Glutamatergic neuron (in vitro differentiated cells): ENCODE measurements around the gene NCKIPSD. TPM values are rescaled to one million over a fixed set of nuclear protein-coding genes. Genes with fewer than 3 reads are reported as not detected.

Experiments used
- DNase-seq: peaks from one replicate; pipeline ENCODE4 v3.0.0; 2022
- H3K27ac Mint-ChIP-seq: one replicate; pipeline ENCODE4 v1.8.0; 2020; ENCODE audit warnings: mild to moderate bottlenecking, mixed read lengths, inconsistent platforms; ENCODE audit not compliant: unreplicated experiment
- H3K27me3 Mint-ChIP-seq: one replicate; pipeline ENCODE4 v1.8.0; 2020; ENCODE audit warnings: mild to moderate bottlenecking, moderate library complexity, mixed read lengths, inconsistent platforms; ENCODE audit not compliant: unreplicated experiment
- H3K36me3 Mint-ChIP-seq: one replicate; pipeline ENCODE4 v1.8.0; 2020; ENCODE audit warnings: mild to moderate bottlenecking, mixed read lengths, inconsistent platforms; ENCODE audit not compliant: unreplicated experiment
- H3K4me1 Mint-ChIP-seq: one replicate; pipeline ENCODE4 v1.8.0; 2020; ENCODE audit warnings: mild to moderate bottlenecking, low read depth, mixed read lengths, inconsistent platforms; ENCODE audit not compliant: unreplicated experiment
- H3K4me3 Mint-ChIP-seq: one replicate; pipeline ENCODE4 v1.8.0; 2020; ENCODE audit warnings: mild to moderate bottlenecking, mixed read lengths, inconsistent platforms; ENCODE audit not compliant: unreplicated experiment
- H3K9me3 Mint-ChIP-seq: one replicate; pipeline ENCODE4 v1.8.0; 2020; ENCODE audit warnings: mild to moderate bottlenecking, moderate library complexity, mixed read lengths, inconsistent platforms; ENCODE audit not compliant: unreplicated experiment
- total RNA-seq: library from RNA; stranded (reverse); fragmentation: NEBNext Ultra II Directional; extraction: Animal tissue kit (Norgen Biotek cat#: 25700); gene quantifications from one replicate; pipeline ENCODE4 v1.2.1, GENCODE V29; 2021; ENCODE audit not compliant: unreplicated experiment
- TF ChIP-seq, protein P1 (sequence below): fragments of 200-600 bp; sonication (generic); IDR thresholded peaks from one replicate; pipeline ENCODE4 v1.5.0; 2021; ENCODE audit not compliant: partially characterized antibody, unreplicated experiment

Gene NCKIPSD
- total RNA-seq, 1 donor from 2014 or later: 35.5 TPM

DNA sequence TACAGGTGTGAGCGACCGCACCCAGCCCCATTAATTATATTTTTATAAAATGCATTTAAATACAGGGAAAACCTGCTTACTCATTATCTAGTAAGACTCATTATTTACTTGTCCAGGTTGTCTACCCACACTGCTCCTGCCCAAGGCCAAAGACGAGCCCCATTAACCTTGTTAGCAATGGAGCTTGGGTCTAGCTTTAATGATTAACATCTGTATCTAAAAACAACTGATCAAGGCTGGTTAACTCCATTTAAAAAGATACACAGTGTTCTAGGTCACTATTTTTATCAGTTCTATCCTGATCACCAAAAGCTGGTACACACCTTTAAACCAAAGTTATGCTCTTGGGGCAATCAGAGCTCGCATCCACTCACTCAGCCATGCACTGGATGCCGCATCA is 10.4 kb upstream of the NCKIPSD start:
- H3K4me1 Mint-ChIP-seq: peaks cover 19% of the 10 kb centered on the region
- peaks cover 5% of the 10 kb centered on the region for H3K36me3 Mint-ChIP-seq
- H3K27ac Mint-ChIP-seq: peak overlapping the region; percentile 77
- peaks cover 4% of the 10 kb centered on the region for H3K27me3 Mint-ChIP-seq
- H3K4me3 Mint-ChIP-seq: peak overlapping the region; percentile 32
- TF ChIP-seq, protein P1, sequence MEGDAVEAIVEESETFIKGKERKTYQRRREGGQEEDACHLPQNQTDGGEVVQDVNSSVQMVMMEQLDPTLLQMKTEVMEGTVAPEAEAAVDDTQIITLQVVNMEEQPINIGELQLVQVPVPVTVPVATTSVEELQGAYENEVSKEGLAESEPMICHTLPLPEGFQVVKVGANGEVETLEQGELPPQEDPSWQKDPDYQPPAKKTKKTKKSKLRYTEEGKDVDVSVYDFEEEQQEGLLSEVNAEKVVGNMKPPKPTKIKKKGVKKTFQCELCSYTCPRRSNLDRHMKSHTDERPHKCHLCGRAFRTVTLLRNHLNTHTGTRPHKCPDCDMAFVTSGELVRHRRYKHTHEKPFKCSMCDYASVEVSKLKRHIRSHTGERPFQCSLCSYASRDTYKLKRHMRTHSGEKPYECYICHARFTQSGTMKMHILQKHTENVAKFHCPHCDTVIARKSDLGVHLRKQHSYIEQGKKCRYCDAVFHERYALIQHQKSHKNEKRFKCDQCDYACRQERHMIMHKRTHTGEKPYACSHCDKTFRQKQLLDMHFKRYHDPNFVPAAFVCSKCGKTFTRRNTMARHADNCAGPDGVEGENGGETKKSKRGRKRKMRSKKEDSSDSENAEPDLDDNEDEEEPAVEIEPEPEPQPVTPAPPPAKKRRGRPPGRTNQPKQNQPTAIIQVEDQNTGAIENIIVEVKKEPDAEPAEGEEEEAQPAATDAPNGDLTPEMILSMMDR: no peak
- peaks cover 12% of the 10 kb centered on the region for H3K9me3 Mint-ChIP-seq
- DNase-seq: no peak

DNA sequence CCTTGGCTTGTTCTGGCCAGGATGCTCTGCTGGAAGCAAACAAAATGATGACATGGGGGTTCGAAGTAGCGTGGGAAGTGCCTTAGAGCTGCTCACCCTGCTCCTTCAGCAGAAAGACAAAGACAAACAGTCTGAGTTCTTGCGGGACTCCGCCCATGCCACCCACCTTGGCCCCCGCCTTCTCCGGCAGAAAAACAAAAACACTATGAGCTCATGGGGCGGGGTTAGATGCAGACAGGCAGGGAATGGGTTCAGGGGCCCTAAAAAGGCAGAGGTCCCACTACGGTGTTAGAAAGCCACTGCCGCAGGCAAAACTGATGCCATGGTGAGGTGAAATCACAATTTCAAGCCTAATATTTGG is 9.7 kb upstream of the NCKIPSD start:
- H3K4me1 Mint-ChIP-seq: peaks cover 19% of the 10 kb centered on the region
- DNase-seq: peak; percentile 70
- H3K4me3 Mint-ChIP-seq: peak overlapping the region; percentile 84
- H3K36me3 Mint-ChIP-seq: peaks cover 8% of the 10 kb centered on the region
- TF ChIP-seq, protein P1: no peak
- H3K27ac Mint-ChIP-seq: peak overlapping the region; percentile 95
- peaks cover 12% of the 10 kb centered on the region for H3K9me3 Mint-ChIP-seq
- H3K27me3 Mint-ChIP-seq: peaks cover 4% of the 10 kb centered on the region

DNA sequence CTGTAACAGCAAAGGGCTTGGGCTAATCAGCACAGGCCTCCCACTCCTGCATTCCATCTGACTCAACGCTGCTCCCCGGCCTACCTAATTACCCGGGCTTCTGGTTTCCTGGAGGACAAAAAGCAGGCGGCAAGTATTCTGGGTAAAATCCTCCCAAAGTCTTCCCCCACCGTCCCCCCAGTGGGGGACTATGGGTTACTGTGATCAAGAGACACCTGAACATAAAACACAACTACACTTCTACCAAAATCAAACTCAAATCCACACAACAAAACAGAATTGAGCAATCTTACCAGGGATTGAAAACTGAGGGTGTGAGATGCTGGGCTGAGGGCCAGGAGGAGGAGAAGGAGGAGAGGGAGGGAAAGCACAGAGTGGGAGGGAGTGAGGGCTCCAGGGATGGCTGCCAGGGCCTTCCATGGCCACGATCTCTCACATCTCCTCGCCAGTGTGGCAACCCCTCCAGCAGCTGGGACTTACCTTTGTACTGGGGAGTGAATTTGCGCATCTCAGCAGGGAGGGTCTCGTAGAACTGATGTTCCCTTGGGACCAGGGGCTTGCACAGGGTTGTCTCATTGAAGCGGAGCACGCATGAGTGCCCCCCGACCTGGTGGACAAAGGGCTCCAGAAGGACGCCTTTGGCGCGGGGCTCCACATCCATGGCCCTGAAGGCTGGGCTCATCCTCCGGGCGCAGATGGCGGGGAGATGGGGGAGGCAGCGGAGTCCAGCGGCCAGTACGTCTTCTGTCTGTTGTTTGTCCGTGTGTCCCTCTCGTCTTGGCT is 9.1 kb upstream of the NCKIPSD start:
- peaks cover 8% of the 10 kb centered on the region for H3K36me3 Mint-ChIP-seq
- peaks cover 19% of the 10 kb centered on the region for H3K4me1 Mint-ChIP-seq
- peaks cover 10% of the 10 kb centered on the region for H3K9me3 Mint-ChIP-seq
- DNase-seq: peak; percentile 35
- H3K27me3 Mint-ChIP-seq: peaks cover 4% of the 10 kb centered on the region
- TF ChIP-seq, protein P1: no peak
- peak overlapping the region; percentile 84 for H3K4me3 Mint-ChIP-seq
- peak overlapping the region; percentile 95 for H3K27ac Mint-ChIP-seq

DNA sequence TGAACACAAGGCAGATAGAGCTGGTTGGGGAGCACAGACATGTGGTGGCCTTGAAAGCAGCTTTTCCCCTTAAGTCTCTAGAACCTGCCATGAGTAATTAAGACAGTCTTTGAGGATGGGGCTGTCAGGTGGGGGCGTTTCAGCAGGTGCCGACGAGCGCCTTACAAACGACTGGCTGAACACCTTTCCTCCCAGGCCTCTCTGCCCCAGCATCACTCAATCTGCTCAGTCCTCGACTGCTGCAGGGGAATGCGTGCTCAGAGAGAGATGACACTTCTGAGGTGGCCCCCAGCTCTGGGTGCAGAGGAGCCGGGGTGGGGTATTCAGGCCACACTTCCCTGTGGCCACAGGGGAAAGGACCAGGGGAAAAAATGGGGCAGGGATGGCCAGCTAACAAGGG is 8.1 kb upstream of the NCKIPSD start:
- Mint-ChIP-seq H3K36me3 (peaks cover 8% of the 10 kb centered on the region), H3K9me3 (peaks cover 10% of the 10 kb centered on the region), H3K27me3 (peaks cover 4% of the 10 kb centered on the region), H3K27ac (peak overlapping the region; percentile 66), H3K4me3 (peak overlapping the region; percentile 63), H3K4me1 (peaks cover 19% of the 10 kb centered on the region)
- TF ChIP-seq, protein P1: no peak
- DNase-seq: no peak

DNA sequence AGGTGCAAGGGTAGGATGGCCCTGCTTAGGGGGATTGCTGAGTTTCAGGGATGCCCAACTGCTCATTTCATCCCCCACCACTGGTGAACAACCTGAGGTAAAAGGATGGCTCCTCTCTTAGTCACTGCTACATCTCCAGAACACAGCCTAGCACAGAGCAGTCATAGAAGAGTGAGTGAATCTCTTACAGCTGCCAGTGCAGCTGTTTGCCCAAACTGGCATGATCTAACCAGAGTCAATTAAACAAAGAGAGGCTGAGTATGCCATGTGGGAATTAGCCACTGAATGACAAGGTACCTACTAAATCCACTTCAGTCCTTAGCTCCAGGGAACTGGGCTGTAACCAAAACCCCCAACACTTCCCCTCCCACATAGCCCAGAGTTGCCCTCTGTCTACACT is 6.8 kb upstream of the NCKIPSD start:
- Mint-ChIP-seq H3K4me1 (peaks cover 19% of the 10 kb centered on the region), H3K27ac (peak overlapping the region; percentile 72), H3K27me3 (peaks cover 4% of the 10 kb centered on the region), H3K9me3 (peaks cover 10% of the 10 kb centered on the region), H3K36me3 (peaks cover 8% of the 10 kb centered on the region), H3K4me3 (peak overlapping the region; percentile 70)
- TF ChIP-seq, protein P1: no peak
- no peak for DNase-seq
